GM18861 (cell line): Measurements from ENCODE around the gene CARD11.

Experiments
- ATAC-seq: cut with Tn5 transposase; IDR thresholded peaks from one replicate; pipeline ENCODE4 v1.9.1; 2021; ENCODE audit not compliant: unreplicated experiment

Gene CARD11

DNA sequence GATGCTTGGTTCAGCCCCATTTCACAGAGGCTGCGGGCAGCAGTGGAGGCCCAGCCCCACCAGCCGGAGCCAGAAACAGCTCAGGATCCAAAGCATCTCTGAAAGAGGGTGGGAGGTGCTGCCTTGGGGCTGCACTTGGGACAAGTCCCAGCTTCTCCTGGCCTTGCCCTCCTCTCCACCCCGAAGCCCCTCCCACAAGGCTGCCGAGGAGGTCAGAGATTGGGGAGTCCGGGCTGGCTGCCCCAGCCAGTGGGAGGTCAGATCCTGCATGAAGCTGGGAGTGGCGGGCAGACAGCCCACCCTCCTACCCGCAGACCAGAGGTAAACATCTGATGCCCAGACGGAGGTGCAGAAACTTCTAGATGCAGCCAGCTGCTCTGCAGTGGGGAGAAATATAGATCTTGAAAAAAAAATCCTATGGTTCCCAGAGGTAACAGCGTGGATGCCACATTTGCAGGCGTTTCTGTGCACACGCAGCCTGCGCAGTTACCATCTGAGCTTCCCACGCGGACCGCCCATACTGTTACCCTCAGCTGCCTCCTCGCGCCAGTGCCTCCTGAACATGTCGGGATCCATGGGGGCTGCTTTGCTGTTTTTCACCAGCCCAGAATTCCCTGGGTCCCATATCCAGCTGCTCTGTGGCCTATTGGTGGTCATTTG is 162.7 kb downstream of the CARD11 start:
- ATAC-seq: no peak

DNA sequence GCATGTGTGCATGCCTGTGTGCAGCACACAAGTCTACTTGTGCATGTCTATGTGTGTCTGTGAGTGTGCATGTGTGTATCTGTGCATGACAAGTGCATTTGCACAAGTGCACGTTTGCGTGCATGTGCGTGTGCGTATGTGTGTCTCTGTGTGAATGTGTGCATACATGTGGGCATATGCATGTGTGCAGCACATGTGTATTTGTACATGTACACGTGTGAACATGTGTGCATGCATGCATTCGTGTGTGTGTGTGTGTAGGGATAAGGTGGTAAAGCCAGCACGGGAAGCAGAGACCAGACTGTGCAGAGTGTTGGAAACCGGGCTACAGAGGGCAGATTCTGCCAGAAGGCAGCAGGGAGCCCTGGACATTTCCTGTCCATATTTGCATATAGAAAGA is 163.6 kb downstream of the CARD11 start:
- ATAC-seq: no peak

DNA sequence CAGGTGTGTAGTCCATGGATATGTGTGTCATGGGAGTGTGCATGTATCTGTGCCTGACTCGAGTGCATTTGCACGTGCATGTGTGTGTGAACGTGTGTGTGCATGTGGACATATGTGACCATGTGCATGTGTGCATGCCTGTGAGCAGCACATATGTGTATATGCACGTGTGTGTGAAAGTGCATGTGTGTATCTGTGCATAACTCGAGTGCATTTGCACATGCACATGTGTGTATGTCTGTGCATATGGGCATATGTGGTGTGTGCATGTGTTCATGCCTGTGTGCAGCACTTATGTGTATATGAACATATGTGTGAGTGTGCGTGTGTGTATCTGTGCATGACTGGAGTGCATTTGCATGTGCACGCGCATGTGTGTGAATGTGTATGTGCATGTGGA is 164.3 kb downstream of the CARD11 start:
- ATAC-seq: no peak

DNA sequence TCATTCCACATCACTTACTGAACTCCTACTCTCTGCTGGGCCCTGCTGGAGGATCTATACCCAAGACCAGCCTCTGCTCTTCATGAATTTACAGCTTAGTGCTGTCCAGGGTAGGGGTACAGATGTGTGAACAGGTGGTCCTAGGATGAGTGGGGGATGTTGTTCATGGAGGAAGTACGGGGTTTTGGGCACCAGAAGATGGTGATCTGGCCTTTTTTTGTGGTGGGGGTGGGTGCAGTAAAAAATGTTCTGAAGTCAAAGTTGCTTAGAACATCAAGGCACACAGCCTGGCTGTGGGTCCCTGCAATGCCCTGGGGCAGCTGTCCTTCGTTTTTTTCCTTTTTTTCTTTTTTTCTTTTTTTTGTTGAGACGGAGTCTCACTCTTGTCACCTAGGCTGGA is 165.4 kb downstream of the CARD11 start:
- no peak for ATAC-seq

DNA sequence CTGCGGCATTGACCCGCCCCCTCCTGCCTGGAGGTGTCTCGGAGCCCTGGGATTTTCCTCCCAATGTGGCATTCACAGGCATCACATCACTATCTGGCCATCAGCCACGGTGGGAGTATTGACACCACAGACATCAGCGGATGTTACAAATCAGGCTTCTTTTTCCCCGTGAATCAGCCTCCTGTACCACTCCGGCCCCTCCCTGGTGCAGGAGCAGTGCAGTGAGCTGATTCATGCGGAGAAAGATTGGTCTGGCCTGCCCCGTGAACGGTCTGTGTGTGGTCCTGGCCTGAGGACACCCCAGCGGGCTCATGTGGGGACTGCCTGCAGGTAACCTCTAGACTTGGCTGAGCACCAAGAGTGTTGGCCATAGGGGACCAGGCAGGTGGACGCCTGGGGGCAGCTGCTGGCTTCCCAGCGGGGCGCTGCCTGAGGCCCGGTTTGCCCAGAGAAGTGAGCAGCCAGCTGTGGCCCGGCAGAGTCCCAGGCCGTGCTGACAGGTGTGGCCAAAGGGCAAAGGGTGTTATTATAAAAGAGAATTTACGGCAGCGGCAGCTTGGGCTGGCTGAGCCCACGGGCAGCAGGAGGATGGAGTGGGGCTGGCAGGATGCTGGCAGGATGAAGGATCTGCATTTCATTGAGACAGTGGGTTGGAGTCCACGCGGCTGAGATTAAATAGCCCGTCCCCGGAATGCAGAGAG is 167.5 kb downstream of the CARD11 start:
- no peak for ATAC-seq

DNA sequence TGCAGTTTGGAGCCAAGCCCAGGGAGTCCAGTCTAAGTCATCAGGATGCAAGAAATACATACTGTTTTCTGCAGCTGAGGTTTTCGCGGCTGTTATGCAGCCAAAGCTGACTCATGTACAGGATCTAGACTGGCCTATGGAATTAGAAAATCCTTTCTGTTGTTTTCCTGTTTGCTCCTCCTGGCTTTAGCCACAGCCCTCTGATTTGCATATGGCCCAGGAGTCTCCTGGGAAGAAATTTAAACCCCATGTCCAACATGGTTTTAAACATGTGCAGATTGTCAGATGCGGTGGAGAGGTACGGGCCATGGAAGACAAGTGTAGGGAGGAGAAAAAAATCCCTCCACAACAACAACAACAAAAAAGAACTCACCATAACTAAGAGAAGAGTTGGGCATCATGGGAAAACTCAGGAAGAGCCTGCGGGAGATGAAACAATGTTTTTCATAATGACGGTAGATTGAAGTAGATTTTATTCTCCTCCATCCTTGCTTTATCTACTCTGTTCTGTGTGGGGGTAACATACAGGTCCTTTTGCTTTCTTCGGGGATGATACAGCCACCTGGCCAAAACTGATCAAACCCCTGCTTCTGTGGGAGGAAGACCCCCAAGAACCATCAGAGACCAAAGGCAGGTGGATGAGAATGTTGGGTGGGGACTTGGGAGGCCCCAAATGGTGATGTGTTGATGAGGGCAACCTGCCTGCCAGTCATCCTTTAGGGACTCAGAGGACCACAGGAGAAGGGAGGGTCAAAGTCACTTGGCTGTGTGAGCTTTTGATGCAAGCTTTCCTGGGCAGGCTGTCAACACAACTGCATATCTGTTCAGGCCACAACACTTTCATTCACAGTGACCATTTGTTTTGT is 169.7 kb downstream of the CARD11 start:
- ATAC-seq: no peak

DNA sequence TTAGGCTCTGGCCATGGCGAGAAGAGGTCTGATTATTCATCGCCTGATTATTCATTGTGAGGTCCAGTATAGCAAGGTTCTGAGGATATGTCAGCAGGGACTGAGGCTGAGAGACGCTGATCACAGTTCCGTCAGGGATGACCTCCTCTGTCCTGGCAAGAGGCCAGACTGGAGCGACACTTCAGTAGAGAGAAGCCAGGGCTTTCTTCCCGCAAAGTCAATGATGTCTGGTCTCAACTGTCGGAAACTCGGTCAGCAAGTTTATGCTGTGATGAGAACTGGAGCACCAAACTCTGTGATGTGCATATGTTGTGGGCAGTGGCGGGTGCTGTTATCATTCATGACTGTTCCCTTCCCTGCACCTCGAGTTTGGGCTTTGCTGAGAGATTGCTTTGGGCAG is 170.5 kb downstream of the CARD11 start:
- no peak for ATAC-seq

DNA sequence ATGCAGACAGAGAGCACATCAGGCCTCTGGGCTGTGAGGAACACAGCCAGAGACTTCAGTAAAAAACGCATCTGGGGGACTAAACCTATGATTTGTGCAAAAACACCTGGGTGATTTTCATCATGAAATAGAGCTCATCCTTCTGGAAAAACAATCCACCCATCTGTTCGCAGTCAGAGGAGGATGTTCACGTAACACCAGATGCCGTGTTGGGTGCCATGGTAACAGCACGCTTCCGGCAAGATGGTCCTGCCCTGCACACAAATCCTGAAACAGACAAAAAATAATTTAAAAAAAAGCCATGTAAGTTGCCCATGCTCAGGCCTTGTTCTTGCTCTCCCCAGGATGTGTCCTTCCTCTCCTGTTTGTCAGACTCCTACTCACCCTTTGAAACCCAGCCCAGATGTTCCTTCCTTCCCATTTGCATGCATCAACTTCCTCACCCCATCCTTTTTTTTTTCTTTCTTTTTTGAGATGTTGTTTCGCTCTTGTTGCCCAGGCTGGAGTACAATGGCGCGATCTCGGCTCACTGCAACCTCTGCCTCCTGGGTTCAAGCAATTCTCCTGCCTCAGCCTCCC is 171.3 kb downstream of the CARD11 start:
- ATAC-seq: no peak

DNA sequence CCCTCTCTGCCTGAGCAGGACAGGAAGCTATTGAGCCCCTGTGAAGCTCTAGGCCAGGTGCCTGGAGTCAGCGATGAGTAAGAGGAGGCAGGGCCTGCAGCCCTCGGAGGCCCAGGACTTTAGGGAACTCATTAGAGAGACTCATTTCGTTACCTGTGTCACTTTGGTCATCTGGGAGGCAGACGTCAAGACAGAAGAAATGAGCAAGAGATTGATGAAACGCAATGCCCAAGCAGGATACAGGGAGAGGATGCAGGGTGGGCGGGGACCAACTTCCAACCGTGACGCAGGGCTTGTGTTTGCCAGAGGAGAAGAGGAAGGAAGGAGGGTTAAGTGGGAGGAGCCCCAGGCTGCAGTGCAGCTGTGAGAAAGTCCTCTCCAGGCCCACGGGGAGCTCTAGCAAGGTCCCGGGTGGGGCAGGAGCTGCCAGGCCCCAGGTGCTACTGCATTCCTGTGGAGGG is 173.2 kb downstream of the CARD11 start:
- ATAC-seq: peak; percentile 49

DNA sequence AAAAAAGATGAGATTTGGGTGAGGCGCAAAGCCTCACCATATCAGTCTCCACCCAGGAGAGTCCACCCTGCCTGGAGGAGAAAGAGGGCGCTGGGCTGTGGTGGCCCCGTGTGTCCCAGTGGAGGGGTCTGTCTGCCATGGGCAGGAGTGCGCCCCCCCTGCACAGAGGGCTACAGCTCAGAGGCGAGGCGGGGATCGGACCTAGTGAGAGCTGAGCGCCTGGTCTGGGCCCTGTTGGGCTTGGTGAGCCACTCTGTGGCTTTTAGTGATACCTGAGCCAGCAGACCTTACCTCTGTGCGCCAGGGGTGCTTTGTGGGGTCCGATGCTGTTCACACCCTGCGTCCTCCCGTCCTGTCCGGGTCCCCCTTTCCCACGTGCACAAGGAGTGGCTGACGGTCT is 173.7 kb downstream of the CARD11 start:
- ATAC-seq: no peak

DNA sequence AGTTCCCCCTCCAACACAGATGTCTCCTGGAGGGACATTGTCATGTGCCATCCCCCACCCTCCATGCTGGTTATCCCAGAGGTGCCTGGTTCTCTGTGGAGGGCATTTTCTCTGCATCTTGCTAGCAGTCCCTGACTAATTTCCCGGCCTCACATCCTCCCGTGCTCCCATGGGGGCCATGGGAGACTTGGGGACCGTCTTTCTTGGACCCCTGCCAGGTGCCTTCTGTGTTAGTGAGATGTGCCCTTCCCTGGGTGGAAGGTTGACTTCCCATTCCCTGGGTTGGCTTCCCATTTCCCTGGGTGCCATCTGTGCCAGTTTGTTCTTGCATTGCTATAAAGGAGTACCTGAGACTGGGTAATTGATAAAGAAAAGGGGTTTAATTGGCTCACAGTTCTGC is 177.1 kb downstream of the CARD11 start:
- ATAC-seq: no peak

DNA sequence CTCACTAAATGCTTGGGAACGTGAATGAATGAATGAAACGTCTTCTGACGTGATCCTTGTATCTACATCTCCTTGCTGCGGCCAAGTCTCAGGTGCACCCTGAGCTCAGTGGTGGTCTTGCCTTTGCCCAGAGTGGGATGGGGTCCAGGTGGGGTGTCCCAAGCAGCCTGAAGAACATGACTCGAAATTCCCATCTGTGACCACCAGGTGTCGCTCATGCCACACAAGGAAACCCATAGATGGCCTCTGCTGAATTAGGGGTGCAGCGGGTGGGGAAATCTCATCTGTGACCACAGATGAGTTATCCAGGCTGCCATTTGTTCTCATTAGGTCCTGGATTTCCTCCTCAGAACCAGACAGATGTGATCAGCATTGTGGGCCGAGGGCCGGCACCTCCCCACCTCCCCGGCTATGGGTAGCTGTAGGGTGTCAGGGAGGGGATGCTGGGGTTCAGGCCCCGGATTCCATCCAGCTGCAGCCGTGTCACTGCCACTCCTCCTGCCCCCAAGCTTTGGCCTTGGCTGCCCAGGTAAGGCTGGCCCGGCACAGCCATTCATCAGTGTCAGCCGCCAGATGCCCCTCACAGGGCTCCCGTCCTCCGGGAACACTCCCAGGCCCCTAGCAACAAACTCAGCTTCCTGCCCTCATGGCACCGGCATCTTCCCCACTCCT is 178.5 kb downstream of the CARD11 start:
- ATAC-seq: no peak

DNA sequence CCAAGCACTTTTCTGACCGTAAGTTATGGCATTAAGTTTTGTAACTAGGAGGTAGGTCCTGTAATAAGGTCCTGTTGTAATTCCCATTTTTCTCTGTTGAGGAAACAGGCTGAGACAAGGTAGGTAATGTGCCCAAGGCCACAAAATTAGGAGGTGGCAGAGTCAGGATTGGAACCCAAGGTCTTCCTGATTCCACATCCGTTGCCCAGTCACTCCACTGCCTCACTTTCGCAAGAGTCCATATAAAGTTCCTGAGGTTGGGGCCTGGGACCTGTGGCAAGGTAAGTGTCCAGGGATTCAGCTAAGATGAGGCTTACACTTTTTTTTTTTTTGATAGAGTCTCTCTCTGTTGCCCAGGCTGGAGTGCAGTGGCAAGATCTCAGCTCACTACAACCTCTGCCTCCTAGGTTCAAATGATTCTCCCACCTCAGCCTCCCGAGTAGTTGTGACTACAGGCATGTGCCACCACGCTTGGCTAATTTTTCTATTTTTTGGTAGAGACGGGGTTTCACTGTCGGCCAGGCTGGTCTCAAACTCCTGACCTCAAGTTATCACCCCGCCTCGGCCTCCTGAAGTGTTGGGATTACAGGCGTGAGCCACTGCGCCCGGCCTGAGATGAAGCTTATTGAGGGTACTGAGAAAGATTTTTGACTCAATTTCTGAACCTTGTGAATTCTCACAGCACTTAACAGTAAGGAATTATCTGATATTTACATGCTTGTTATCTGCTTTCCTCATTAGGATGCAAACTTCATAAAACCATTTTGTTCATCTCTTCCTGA is 179.3 kb downstream of the CARD11 start:
- no peak for ATAC-seq

DNA sequence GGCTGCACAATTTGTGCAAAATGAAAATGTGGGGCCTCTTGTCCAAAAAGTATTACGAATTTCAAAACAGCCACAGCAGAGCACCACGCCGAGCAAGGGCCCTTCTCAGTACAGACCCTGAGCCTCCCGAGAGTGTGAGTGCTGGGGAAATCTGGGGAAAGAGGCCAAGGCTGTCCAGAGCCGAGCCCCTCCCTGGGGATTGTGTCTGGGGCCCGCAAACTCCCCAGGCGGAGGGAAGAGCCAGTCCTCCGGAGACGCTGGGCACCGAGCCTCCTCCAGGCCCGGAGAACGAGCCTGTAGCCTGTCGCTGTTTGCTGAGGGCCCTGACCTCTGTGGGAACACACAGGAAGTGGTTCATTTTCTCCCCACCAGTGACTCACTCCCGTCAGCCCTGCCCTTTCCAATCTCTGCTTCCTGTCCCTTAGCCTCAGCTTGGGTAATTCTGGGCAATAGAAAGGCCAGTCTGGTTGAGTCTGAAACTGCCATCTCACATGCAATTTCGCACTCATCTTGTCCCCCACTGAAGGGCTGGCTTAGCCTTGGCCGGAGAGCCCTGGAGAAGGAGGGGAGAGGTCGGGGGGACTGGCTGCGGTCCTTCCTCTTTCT is 180.1 kb downstream of the CARD11 start:
- ATAC-seq: peak; percentile 96

DNA sequence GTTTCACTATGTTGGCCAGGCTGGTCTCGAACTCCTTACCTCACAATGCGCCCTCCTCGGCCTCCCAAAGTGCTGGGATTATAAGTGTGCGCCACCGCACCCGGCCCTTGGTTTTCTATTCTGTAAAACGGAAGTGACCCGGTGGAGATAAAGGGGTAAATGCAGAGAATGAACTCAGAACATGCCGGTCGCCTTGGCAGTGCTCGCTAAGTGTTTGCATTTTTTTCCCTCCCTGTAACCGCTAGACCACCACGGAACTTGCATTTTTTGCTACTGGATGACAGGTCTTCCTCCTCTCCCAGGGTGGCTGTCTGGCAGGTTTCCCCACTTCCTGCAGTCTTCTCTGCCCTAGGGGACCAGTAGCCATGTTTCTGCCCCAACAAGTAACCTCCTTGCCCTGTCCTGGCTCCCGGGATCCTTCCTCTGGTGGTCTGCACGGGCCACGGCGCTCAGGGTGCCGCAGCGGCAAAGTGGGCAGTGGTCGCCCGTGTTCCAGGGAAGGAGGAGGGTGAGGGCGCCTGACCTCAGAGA is 180.8 kb downstream of the CARD11 start:
- ATAC-seq: no peak

DNA sequence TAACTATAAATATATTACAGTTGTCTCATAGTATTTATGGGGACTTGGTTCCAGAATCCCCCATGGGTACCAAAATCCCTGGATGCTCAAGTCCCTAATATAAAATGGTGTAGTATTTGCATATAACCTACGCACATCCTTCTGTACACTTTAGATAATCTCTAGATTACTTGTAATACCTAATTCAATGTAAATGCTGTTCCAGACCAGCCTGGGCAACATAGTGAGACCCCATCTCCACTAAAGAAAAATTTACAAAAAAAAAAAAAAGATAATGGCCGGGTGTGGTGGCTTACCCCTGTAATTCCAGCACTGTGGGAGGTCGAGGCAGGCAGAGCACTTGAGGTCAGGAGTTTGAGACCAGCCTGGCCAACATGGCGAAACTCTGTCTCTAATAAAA is 182.2 kb downstream of the CARD11 start:
- ATAC-seq: no peak

DNA sequence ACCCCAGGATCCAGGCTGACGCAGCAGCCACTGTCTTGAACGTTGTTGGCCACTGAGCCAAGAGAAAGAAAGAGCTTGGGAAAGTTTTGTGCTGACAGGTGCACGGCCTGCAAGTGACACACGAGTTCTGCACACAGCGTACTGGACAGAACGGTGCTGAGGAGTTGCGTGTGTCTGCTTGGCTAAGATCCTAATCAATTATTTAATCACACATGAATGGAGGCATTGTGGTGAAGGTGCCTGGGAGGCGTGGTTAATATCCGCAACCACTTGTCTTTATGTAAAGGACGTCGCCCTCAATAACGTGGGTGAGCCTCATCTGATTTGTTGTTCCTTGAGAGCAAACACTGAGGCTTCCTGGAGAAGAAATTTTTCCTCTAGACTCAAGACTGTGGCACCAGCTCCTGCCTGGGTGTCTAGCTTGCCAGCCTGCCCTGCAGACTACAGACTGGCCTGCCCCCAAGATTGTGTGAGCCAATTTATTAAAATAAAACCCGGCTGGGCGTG is 183.0 kb downstream of the CARD11 start:
- ATAC-seq: no peak

DNA sequence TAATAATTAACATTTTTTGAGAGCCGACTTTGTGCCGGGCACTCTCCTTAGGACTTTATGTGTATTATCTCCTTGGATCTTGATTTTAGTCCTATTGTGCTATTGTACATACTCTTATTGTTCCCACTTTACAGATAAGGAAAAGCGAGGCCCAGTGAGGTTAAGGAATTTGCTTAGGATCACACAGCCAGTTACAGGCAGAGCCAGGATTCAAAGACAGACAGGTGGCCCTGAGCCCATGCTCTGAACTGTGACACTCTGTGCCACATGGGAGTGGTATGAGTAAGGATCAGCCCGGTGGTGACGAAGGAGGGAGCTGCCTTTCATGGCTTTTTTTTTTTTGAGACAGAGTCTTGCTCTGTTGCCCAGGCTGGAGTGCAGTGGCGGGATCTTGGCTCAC is 183.7 kb downstream of the CARD11 start:
- no peak for ATAC-seq

DNA sequence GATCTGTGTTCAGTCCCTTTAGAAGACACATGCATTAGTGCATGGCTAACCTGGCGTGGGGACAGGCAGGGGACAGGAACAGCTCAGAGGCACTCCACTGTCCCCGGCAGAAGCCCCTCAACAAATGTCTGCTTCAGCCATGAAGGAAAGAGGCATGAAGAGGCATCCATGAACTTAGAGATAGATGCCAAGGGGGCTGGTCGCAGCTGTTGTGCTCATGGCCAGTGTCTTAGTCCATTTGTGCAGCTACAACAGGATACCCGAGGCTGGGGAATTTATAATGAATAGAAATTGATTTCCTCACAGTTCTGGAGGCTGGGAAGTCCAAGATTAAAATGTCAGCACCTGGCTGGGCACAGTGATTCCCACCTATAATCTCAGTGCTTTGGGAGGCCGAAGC is 185.0 kb downstream of the CARD11 start:
- ATAC-seq: no peak
